IPS-15b (cell line): ENCODE results near the gene ADRA1B.

ENCODE experiments used
- H3K27me3 ChIP-seq: one replicate; pipeline ENCODE4 v1.6.1; 2013; ENCODE audit warnings: low read length; ENCODE audit not compliant: control insufficient read depth, insufficient read depth
- H3K36me3 ChIP-seq: one replicate; pipeline ENCODE4 v1.6.1; 2013; ENCODE audit warnings: low read length; ENCODE audit not compliant: control insufficient read depth, insufficient read depth
- H3K4me1 ChIP-seq: one replicate; pipeline ENCODE4 v1.6.1; 2013; ENCODE audit warnings: mild to moderate bottlenecking, low read length; ENCODE audit not compliant: control insufficient read depth, insufficient read depth
- H3K4me3 ChIP-seq: one replicate; pipeline ENCODE4 v1.5.1; 2013; ENCODE audit warnings: low read depth, low read length
- H3K9ac ChIP-seq: one replicate; pipeline ENCODE4 v1.6.1; 2013; ENCODE audit warnings: low read depth, mild to moderate bottlenecking, low read length
- H3K9me3 ChIP-seq: one replicate; pipeline ENCODE4 v1.6.1; 2013; ENCODE audit warnings: mild to moderate bottlenecking, low read length; ENCODE audit not compliant: control insufficient read depth, insufficient read depth

ADRA1B gene

DNA sequence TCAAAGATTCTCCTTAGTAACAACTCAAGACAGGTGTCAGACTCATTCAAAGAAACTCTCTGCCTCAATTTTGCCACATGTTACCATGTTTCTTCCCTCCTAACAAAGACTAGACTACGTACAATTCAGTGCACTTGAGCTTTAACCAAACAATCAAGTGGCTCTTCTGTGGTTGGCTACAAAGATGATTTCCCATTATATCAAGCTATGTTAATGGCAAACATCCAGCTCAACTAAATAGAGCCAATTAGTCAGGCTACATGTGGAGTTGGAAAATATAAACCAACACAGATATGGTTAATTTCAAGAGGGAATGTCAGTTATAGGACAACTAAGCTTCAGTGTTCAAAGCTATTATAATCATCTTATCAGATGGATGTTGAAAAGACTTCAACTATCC, 29.2 kb upstream of the ADRA1B start:
- H3K9ac ChIP-seq, result no peak overlapping the region
- no peaks in the 10 kb centered on the region for H3K36me3 ChIP-seq
- H3K9me3 ChIP-seq, result no peaks in the 10 kb centered on the region
- H3K27me3 ChIP-seq, result no peaks in the 10 kb centered on the region
- H3K4me1 ChIP-seq, result no peaks in the 10 kb centered on the region
- H3K4me3 ChIP-seq, result no peak overlapping the region

DNA sequence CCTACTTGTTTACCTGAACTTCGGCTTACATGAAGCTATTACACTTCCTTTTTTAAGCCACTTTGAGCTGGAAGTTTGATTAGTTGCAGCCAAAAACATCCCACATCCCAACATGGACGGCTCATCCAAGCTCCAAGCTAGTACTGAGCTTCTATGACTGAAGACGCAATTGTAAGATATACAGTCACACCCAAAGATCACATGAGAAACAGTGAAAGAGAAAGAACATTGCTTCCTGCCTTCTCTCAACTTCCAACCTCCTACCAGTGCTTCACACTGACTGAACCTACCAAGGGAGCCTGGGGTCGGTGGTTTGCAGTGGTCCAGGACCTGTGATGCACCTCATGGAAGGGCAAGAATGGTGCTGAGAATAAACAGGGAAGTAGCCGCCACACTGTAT, 27.4 kb upstream of the ADRA1B start:
- Histone ChIP-seq H3K4me1 (no peaks in the 10 kb centered on the region), H3K9me3 (no peaks in the 10 kb centered on the region), H3K27me3 (no peaks in the 10 kb centered on the region), H3K4me3 (no peak overlapping the region), H3K9ac (no peak overlapping the region), H3K36me3 (no peaks in the 10 kb centered on the region)

DNA sequence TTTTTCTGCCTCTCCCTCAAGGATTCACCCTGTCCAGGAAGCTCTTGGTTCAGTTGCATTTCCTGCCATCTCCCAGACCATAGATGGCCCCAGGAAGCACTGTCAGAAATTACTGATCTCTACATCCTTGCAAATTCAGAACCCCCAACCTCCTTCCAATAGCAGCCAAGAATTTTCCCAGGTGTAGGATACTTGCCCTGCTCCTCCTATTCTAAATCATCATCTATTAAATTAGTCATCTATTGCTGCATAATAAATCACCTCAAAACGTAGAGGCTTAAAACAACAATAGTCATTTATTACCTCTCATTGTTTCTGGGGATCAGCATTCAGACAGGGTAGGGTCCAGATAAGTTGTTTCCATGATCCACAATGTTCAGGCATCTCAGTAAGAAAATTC, 26.1 kb upstream of the ADRA1B start:
- Histone ChIP-seq H3K9me3 (no peaks in the 10 kb centered on the region), H3K4me3 (no peak overlapping the region), H3K9ac (no peak overlapping the region), H3K27me3 (no peaks in the 10 kb centered on the region), H3K4me1 (no peaks in the 10 kb centered on the region), H3K36me3 (no peaks in the 10 kb centered on the region)

DNA sequence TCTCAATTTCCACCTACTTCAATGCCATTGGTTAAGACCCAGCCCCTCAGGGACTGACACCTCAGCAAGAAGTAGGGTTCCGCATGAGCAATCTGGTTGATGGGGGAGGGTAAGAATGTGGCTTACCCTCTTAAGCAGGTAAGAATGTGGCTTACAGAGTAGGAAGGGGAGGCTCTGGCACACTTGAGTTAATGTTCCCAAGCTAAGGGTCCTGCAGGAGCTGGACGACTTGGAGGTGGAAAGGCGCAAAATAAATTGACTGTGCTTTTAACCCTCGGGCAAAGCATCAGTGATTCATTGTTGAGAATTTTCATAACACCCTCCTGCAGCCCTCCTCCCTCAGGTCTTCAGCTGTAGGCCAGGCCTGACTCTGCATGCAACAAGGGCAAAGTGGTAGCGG, 24.9 kb upstream of the ADRA1B start:
- Histone ChIP-seq H3K4me1 (no peaks in the 10 kb centered on the region), H3K27me3 (no peaks in the 10 kb centered on the region), H3K9me3 (no peaks in the 10 kb centered on the region), H3K9ac (no peak overlapping the region), H3K36me3 (no peaks in the 10 kb centered on the region), H3K4me3 (no peak overlapping the region)

DNA sequence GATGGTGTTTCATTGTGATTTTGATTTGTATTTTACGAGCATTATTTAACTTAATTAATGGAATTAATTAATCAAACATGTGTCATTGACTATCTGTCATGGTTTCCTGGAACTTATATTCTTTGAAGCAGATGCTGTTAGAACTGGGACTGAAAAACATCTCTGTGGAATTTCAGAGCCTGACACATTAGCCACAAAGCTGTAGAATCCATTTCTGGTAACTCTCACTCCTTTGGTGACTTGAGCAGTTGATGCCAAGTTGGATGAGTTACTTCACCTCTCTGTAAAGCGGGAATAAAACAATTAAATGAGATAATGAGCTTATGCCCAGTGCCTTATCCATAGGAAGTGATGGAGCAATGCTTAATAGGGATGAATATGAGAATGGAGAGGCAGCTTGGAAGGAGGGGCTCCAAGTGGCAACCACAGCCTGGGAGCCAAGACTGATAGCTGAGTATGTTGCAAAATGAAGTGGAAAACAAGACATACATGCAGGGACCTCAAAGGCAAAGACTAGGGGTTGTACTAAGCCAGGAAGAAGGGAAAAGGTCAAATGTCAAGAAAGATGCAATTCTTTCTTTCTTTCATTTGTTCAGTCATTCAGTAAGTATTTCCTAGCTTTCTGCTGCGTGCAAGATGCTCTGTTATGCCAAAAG, 23.1 kb upstream of the ADRA1B start:
- H3K27me3 ChIP-seq, result no peaks in the 10 kb centered on the region
- H3K4me1 ChIP-seq, result no peaks in the 10 kb centered on the region
- H3K9ac ChIP-seq, result no peak overlapping the region
- no peaks in the 10 kb centered on the region for H3K36me3 ChIP-seq
- no peak overlapping the region for H3K4me3 ChIP-seq
- no peaks in the 10 kb centered on the region for H3K9me3 ChIP-seq

GRCh38 chr5:159894149-159894720, 22.0 kb upstream of the ADRA1B start:
- Histone ChIP-seq H3K4me3 (no peak overlapping the region), H3K27me3 (no peaks in the 10 kb centered on the region), H3K9ac (no peak overlapping the region), H3K36me3 (no peaks in the 10 kb centered on the region), H3K9me3 (no peaks in the 10 kb centered on the region), H3K4me1 (no peaks in the 10 kb centered on the region)

GRCh38 chr5:159897786-159898393, 18.4 kb upstream of the ADRA1B start:
- H3K4me1 ChIP-seq, result no peaks in the 10 kb centered on the region
- no peak overlapping the region for H3K9ac ChIP-seq
- H3K36me3 ChIP-seq, result no peaks in the 10 kb centered on the region

GRCh38 chr5:159899067-159900049, 16.9 kb upstream of the ADRA1B start:
- Histone ChIP-seq H3K9ac (no peak overlapping the region), H3K4me3 (no peak overlapping the region), H3K27me3 (no peaks in the 10 kb centered on the region), H3K36me3 (no peaks in the 10 kb centered on the region), H3K9me3 (no peaks in the 10 kb centered on the region), H3K4me1 (no peaks in the 10 kb centered on the region)

More at GRCh38 chr5:159897786-159898393, 18.4 kb upstream of the ADRA1B start:
- Histone ChIP-seq H3K9me3 (no peaks in the 10 kb centered on the region), H3K4me3 (no peak overlapping the region), H3K27me3 (no peaks in the 10 kb centered on the region)

DNA sequence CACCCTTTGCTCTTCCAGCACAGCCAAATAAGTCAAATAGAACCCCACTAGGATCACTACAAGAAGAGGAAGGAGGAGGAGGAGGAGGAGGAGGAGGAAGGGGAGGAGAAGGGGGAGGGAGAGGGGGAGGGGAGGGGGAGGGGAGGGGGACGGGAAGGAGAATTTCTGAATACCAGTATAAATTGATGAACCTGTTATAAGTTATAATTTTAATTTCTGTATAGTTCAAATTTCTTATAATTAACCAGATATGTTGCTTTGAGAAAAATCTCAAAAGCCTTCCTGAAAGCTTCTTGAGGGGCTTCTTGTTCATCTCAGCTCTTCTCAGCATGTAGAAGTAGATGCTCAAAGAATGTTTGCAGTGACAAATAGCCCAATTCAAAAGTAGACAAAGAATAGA, 15.0 kb upstream of the ADRA1B start:
- H3K9ac ChIP-seq, result no peak overlapping the region
- no peaks in the 10 kb centered on the region for H3K36me3 ChIP-seq
- H3K27me3 ChIP-seq, result no peaks in the 10 kb centered on the region
- no peaks in the 10 kb centered on the region for H3K4me1 ChIP-seq
- H3K4me3 ChIP-seq, result no peak overlapping the region
- H3K9me3 ChIP-seq, result no peaks in the 10 kb centered on the region

DNA sequence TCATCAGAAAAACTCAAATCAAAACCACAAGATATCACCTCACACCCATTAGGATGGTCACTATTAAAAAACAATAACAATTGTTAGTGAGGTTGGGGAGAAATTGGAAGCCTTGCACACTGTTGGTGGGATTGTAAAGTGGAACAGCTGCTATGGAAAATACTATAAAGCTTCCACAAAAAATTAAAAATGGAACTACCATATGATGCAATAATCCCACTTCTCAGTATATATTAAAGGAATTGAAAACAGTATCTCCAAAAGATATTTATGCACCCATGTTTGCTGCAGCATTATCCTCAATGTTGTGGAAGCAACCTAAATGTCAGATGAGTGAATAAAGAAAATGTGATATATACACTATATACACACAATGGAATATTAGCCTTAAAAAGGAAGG, 14.5 kb upstream of the ADRA1B start:
- no peak overlapping the region for H3K4me3 ChIP-seq
- no peaks in the 10 kb centered on the region for H3K9me3 ChIP-seq
- H3K27me3 ChIP-seq, result no peaks in the 10 kb centered on the region
- H3K36me3 ChIP-seq, result no peaks in the 10 kb centered on the region
- no peaks in the 10 kb centered on the region for H3K4me1 ChIP-seq
- H3K9ac ChIP-seq, result no peak overlapping the region

DNA sequence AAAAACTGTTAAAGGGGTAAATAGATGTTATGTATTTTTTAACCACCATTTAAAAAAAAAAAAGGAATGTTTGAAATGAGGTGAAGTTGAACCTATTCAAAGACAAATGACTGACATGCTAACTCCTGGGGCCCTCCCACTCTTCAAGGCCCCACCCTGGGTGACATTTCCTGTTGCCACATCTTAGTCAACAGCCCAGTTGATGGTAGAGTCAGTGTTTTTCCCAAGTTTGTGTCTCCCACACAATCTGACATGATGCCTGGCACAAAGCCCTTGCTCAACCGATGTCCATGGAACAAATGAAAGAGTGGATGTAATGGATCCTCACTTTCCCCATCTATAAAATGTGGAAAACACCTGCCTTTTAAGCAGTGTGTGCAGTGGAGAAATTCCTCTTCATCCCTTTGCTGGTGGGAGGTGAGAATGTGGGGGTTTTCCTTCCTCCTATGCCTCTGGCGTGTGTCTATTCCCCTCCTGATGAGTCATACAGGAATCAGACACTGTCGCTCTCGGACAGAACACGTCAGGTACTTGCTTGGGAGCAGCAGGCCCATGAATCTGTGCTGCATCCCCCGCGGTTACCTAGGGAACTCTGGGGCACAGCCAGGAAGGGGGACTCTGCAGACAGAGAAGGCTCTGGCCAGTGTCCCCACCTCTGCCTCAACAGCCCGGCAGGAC, 13.7 kb upstream of the ADRA1B start:
- Histone ChIP-seq H3K4me3 (no peak overlapping the region), H3K27me3 (no peaks in the 10 kb centered on the region), H3K36me3 (no peaks in the 10 kb centered on the region)

More for the DNA sequence above, 13.7 kb upstream of the ADRA1B start:
- Histone ChIP-seq H3K9me3 (no peaks in the 10 kb centered on the region), H3K9ac (no peak overlapping the region), H3K4me1 (no peaks in the 10 kb centered on the region)
